ENCODE results near the gene LIMK1.
"Not testable (repeated sequence)": the region's sequence is repeated elsewhere in the genome, so short reads cannot be mapped to it uniquely, and the experiment has no call there.

LIMK1 gene

GRCh38 chr7:74115326-74115725 is 31.7 kb downstream of the LIMK1 start:
- H3K4me1 Mint-ChIP-seq (ENCODE audit: low read depth) = no peaks in the 10 kb centered on the region
- H3K27ac Mint-ChIP-seq = no peak overlapping the region
- no peak overlapping the region for H3K4me3 Mint-ChIP-seq
- no peaks in the 10 kb centered on the region for H3K27me3 Mint-ChIP-seq (ENCODE audit: low read depth)
- H3K9me3 Mint-ChIP-seq = no peaks in the 10 kb centered on the region
- H3K36me3 Mint-ChIP-seq (ENCODE audit: low read depth) = peaks cover 4% of the 10 kb centered on the region

GRCh38 chr7:74116356-74116755 is 32.8 kb downstream of the LIMK1 start:
- H3K27me3 Mint-ChIP-seq (ENCODE audit: low read depth) = no peaks in the 10 kb centered on the region
- no peaks in the 10 kb centered on the region for H3K4me1 Mint-ChIP-seq (ENCODE audit: low read depth)
- H3K9me3 Mint-ChIP-seq = no peaks in the 10 kb centered on the region
- no peak overlapping the region for H3K4me3 Mint-ChIP-seq
- H3K36me3 Mint-ChIP-seq (ENCODE audit: low read depth) = peaks cover 5% of the 10 kb centered on the region
- no peak overlapping the region for H3K27ac Mint-ChIP-seq

- Mint-ChIP-seq H3K27me3 (ENCODE audit: low read depth) (no peaks in the 10 kb centered on the region), H3K36me3 (ENCODE audit: low read depth) (peaks cover 7% of the 10 kb centered on the region), H3K27ac (no peak overlapping the region), H3K9me3 (no peaks in the 10 kb centered on the region), H3K4me3 (no peak overlapping the region), H3K4me1 (ENCODE audit: low read depth) (no peaks in the 10 kb centered on the region)
These were observed 36.2 kb downstream of the LIMK1 start for GRCh38 chr7:74119831-74120230.

- H3K9me3 Mint-ChIP-seq = no peaks in the 10 kb centered on the region
- H3K4me1 Mint-ChIP-seq (ENCODE audit: low read depth) = no peaks in the 10 kb centered on the region
- peaks cover 7% of the 10 kb centered on the region for H3K36me3 Mint-ChIP-seq (ENCODE audit: low read depth)
- no peaks in the 10 kb centered on the region for H3K27me3 Mint-ChIP-seq (ENCODE audit: low read depth)
- no peak overlapping the region for H3K27ac Mint-ChIP-seq
- H3K4me3 Mint-ChIP-seq = no peak overlapping the region
These were observed 38.0 kb downstream of the LIMK1 start for GRCh38 chr7:74121401-74122249.

GRCh38 chr7:74123892-74124291 is 40.3 kb downstream of the LIMK1 start:
- H3K9me3 Mint-ChIP-seq; H3K4me3 Mint-ChIP-seq; H3K36me3 Mint-ChIP-seq (ENCODE audit: low read depth); H3K27me3 Mint-ChIP-seq (ENCODE audit: low read depth); H3K27ac Mint-ChIP-seq; H3K4me1 Mint-ChIP-seq (ENCODE audit: low read depth): not testable (repeated sequence)

- Mint-ChIP-seq H3K9me3 (no peaks in the 10 kb centered on the region), H3K36me3 (ENCODE audit: low read depth) (peaks cover 2% of the 10 kb centered on the region), H3K27me3 (ENCODE audit: low read depth) (no peaks in the 10 kb centered on the region), H3K4me3 (no peak overlapping the region), H3K4me1 (ENCODE audit: low read depth) (no peaks in the 10 kb centered on the region), H3K27ac (no peak overlapping the region)
These were observed 42.7 kb downstream of the LIMK1 start for GRCh38 chr7:74126220-74126880.

- H3K27ac Mint-ChIP-seq = no peak overlapping the region
- no peaks in the 10 kb centered on the region for H3K9me3 Mint-ChIP-seq
These were observed 46.3 kb downstream of the LIMK1 start for GRCh38 chr7:74129887-74130286.

GRCh38 chr7:74130518-74130917 is 46.9 kb downstream of the LIMK1 start:
- Mint-ChIP-seq H3K4me3 (no peak overlapping the region), H3K27me3 (ENCODE audit: low read depth) (no peaks in the 10 kb centered on the region), H3K36me3 (ENCODE audit: low read depth) (no peaks in the 10 kb centered on the region), H3K9me3 (no peaks in the 10 kb centered on the region), H3K4me1 (ENCODE audit: low read depth) (peaks cover 3% of the 10 kb centered on the region), H3K27ac (no peak overlapping the region)

More at GRCh38 chr7:74129887-74130286, 46.3 kb downstream of the LIMK1 start:
- H3K4me3 Mint-ChIP-seq = no peak overlapping the region
- H3K27me3 Mint-ChIP-seq (ENCODE audit: low read depth) = no peaks in the 10 kb centered on the region
- H3K4me1 Mint-ChIP-seq (ENCODE audit: low read depth) = peaks cover 3% of the 10 kb centered on the region
- no peaks in the 10 kb centered on the region for H3K36me3 Mint-ChIP-seq (ENCODE audit: low read depth)

- no peak overlapping the region for H3K4me3 Mint-ChIP-seq
- no peaks in the 10 kb centered on the region for H3K27me3 Mint-ChIP-seq (ENCODE audit: low read depth)
- no peaks in the 10 kb centered on the region for H3K36me3 Mint-ChIP-seq (ENCODE audit: low read depth)
- H3K27ac Mint-ChIP-seq = no peak overlapping the region
- H3K9me3 Mint-ChIP-seq = no peaks in the 10 kb centered on the region
- H3K4me1 Mint-ChIP-seq (ENCODE audit: low read depth) = peaks cover 3% of the 10 kb centered on the region
These were observed 50.6 kb downstream of the LIMK1 start for GRCh38 chr7:74134117-74134620.

- H3K36me3 Mint-ChIP-seq (ENCODE audit: low read depth) = no peaks in the 10 kb centered on the region
- no peaks in the 10 kb centered on the region for H3K9me3 Mint-ChIP-seq
- no peaks in the 10 kb centered on the region for H3K27me3 Mint-ChIP-seq (ENCODE audit: low read depth)
- H3K4me3 Mint-ChIP-seq = no peak overlapping the region
- peaks cover 5% of the 10 kb centered on the region for H3K4me1 Mint-ChIP-seq (ENCODE audit: low read depth)
- H3K27ac Mint-ChIP-seq = no peak overlapping the region
These were observed 54.8 kb downstream of the LIMK1 start for GRCh38 chr7:74138334-74138867.

GRCh38 chr7:74138945-74139843 is 55.6 kb downstream of the LIMK1 start:
- H3K27ac Mint-ChIP-seq = no peak overlapping the region
- H3K27me3 Mint-ChIP-seq (ENCODE audit: low read depth) = no peaks in the 10 kb centered on the region
- H3K9me3 Mint-ChIP-seq = no peaks in the 10 kb centered on the region

GRCh38 chr7:74141705-74142104 is 58.1 kb downstream of the LIMK1 start:
- Mint-ChIP-seq H3K4me1 (ENCODE audit: low read depth) (peaks cover 2% of the 10 kb centered on the region), H3K4me3 (no peak overlapping the region), H3K27ac (peak overlapping the region; percentile 41), H3K9me3 (no peaks in the 10 kb centered on the region), H3K27me3 (ENCODE audit: low read depth) (peaks cover 6% of the 10 kb centered on the region), H3K36me3 (ENCODE audit: low read depth) (no peaks in the 10 kb centered on the region)

More at GRCh38 chr7:74138945-74139843, 55.6 kb downstream of the LIMK1 start:
- Mint-ChIP-seq H3K4me3 (no peak overlapping the region), H3K36me3 (ENCODE audit: low read depth) (no peaks in the 10 kb centered on the region), H3K4me1 (ENCODE audit: low read depth) (peaks cover 4% of the 10 kb centered on the region)

GRCh38 chr7:74143383-74143782 is 59.8 kb downstream of the LIMK1 start:
- H3K36me3 Mint-ChIP-seq (ENCODE audit: low read depth) = no peaks in the 10 kb centered on the region
- H3K27ac Mint-ChIP-seq = no peak overlapping the region
- H3K9me3 Mint-ChIP-seq = no peaks in the 10 kb centered on the region
- peaks cover 2% of the 10 kb centered on the region for H3K4me1 Mint-ChIP-seq (ENCODE audit: low read depth)
- H3K4me3 Mint-ChIP-seq = no peak overlapping the region
- peaks cover 6% of the 10 kb centered on the region for H3K27me3 Mint-ChIP-seq (ENCODE audit: low read depth)

- H3K27me3 Mint-ChIP-seq (ENCODE audit: low read depth) = peaks cover 6% of the 10 kb centered on the region
- H3K4me3 Mint-ChIP-seq = no peak overlapping the region
- no peaks in the 10 kb centered on the region for H3K9me3 Mint-ChIP-seq
- H3K4me1 Mint-ChIP-seq (ENCODE audit: low read depth) = no peaks in the 10 kb centered on the region
- no peaks in the 10 kb centered on the region for H3K36me3 Mint-ChIP-seq (ENCODE audit: low read depth)
- H3K27ac Mint-ChIP-seq = no peak overlapping the region
These were observed 64.9 kb downstream of the LIMK1 start for GRCh38 chr7:74148491-74148890.

Measured in T-helper 1 cell treated with Interleukin-12 subunit alpha and Interleukin-12 subunit beta and Interleukin-4 antibody, amounts not matched to agents 30 μg/mL and 1 μg/mL, for 36 hours (primary cell).